SIG-M5 treated with dmso at 0.1 percent for 504 hours (cell line): ENCODE data around the gene RAC3.

Experiments
- DNase-seq: peaks from one replicate; lab custom pipeline; 2025; ENCODE audit not compliant: unreplicated experiment; lab: John Stamatoyannopoulos, UW

The RAC3 gene

GRCh38 chr17:82054351-82055022, 23.0 kb downstream of the RAC3 start:
- DNase-seq = no peak

- DNase-seq = no peak
Observed at GRCh38 chr17:82055023-82055964, 23.8 kb downstream of the RAC3 start.

GRCh38 chr17:82055965-82056728, 24.7 kb downstream of the RAC3 start:
- no peak for DNase-seq

GRCh38 chr17:82056729-82057621, 25.5 kb downstream of the RAC3 start:
- DNase-seq = no peak

GRCh38 chr17:82058230-82058854, 26.9 kb downstream of the RAC3 start:
- DNase-seq = no peak

- DNase-seq = no peak
Observed at GRCh38 chr17:82058855-82059249, 27.4 kb downstream of the RAC3 start.

- DNase-seq = no peak
Observed at GRCh38 chr17:82059272-82060000, 28.0 kb downstream of the RAC3 start.

GRCh38 chr17:82060001-82060380, 28.5 kb downstream of the RAC3 start:
- DNase-seq = no peak

- no peak for DNase-seq
Observed at GRCh38 chr17:82060614-82061013, 29.1 kb downstream of the RAC3 start.

GRCh38 chr17:82061047-82061925, 29.8 kb downstream of the RAC3 start:
- no peak for DNase-seq

- DNase-seq = no peak
Observed at GRCh38 chr17:82062076-82062983, 30.9 kb downstream of the RAC3 start.

- no peak for DNase-seq
Observed at GRCh38 chr17:82062984-82063368, 31.5 kb downstream of the RAC3 start.

- DNase-seq = no peak
Observed at GRCh38 chr17:82063424-82064415, 32.2 kb downstream of the RAC3 start.

- no peak for DNase-seq
Observed at GRCh38 chr17:82064433-82065192, 33.1 kb downstream of the RAC3 start.

GRCh38 chr17:82065193-82065637, 33.7 kb downstream of the RAC3 start:
- no peak for DNase-seq
